A673 (cell line): ENCODE measurements around the gene LIAS.

Experiments
- EZH2 ChIP-seq: fragments of 200-600 bp; sonication (generic); IDR thresholded peaks from 2 replicates; pipeline ENCODE4 v1.6.1; 2017; ENCODE audit warnings: borderline replicate concordance, low read depth, mild to moderate bottlenecking, mixed read lengths, antibody characterized with exemption, low read length; ENCODE audit not compliant: poor library complexity, severe bottlenecking
- TF ChIP-seq, protein P1 (sequence below): fragments of 300-800, 200-600 bp; sonication (generic); conservative IDR thresholded peaks from 2 replicates; pipeline ENCODE4 v1.5.1; 2017; ENCODE audit warnings: low read depth, mild to moderate bottlenecking, antibody characterized with exemption, low read length, moderate library complexity, mixed read lengths

GRCh38 chr4:39467464-39467863 is 8.6 kb downstream of the LIAS start:
- TF ChIP-seq EZH2: no peak
- TF ChIP-seq, protein P1, sequence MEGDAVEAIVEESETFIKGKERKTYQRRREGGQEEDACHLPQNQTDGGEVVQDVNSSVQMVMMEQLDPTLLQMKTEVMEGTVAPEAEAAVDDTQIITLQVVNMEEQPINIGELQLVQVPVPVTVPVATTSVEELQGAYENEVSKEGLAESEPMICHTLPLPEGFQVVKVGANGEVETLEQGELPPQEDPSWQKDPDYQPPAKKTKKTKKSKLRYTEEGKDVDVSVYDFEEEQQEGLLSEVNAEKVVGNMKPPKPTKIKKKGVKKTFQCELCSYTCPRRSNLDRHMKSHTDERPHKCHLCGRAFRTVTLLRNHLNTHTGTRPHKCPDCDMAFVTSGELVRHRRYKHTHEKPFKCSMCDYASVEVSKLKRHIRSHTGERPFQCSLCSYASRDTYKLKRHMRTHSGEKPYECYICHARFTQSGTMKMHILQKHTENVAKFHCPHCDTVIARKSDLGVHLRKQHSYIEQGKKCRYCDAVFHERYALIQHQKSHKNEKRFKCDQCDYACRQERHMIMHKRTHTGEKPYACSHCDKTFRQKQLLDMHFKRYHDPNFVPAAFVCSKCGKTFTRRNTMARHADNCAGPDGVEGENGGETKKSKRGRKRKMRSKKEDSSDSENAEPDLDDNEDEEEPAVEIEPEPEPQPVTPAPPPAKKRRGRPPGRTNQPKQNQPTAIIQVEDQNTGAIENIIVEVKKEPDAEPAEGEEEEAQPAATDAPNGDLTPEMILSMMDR: no peak
